H1 (cell line): ENCODE measurements around the gene MXI1.
A peak's percentile ranks its signal among the peaks of the same experiment; 100 is the strongest.

Experiments used
- ASH2L ChIP-seq: fragments of 200-600, 300-600 bp; sonication (generic); IDR thresholded peaks from one replicate; pipeline ENCODE4 v1.7.1; 2017; ENCODE audit warnings: low read length
- CBX8 ChIP-seq: fragments of 300-800, 300-1000 bp; sonication (generic); IDR thresholded peaks from 2 replicates; pipeline ENCODE4 v1.7.1; 2016; ENCODE audit warnings: low read depth, low read length, borderline replicate concordance
- EP300 ChIP-seq, 2 experiments: IDR thresholded peaks; 1 replicate in 1 of 2; 2 replicates in 1 of 2; pipeline ENCODE4 v1.6.1; 2011 to 2012; ENCODE audit warnings: low read depth in 2 of 2, low read length in 2 of 2, mild to moderate bottlenecking in 2 of 2, borderline replicate concordance in 1 of 2, inconsistent platforms in 1 of 2, moderate library complexity in 1 of 2
- HDAC6 ChIP-seq: IDR thresholded peaks from one replicate; pipeline ENCODE4 v1.7.1; 2012; ENCODE audit warnings: low read depth, mild to moderate bottlenecking, inconsistent platforms, low read length, moderate library complexity
- NANOG ChIP-seq: IDR thresholded peaks from 2 replicates; pipeline ENCODE4 v1.6.1; 2011; ENCODE audit warnings: low read length, low read depth, mild to moderate bottlenecking, inconsistent platforms; ENCODE audit not compliant: insufficient read depth, poor library complexity, severe bottlenecking
- POLR2A ChIP-seq, 2 experiments: IDR thresholded peaks; 1 replicate in 1 of 2; 2 replicates in 1 of 2; pipeline ENCODE4 v1.6.1; 2011; ENCODE audit warnings: low read depth in 2 of 2, low read length in 2 of 2, mild to moderate bottlenecking in 2 of 2; ENCODE audit errors: control extremely low read depth in 1 of 2
- POU5F1 ChIP-seq: IDR thresholded peaks from 2 replicates; pipeline ENCODE4 v1.6.1; 2011; ENCODE audit warnings: low read depth, mild to moderate bottlenecking, low read length, moderate library complexity
- RAD21 ChIP-seq, 2 experiments: IDR thresholded peaks in 1 of 2; conservative IDR thresholded peaks in 1 of 2; 2 replicates each; pipeline ENCODE4 v1.6.1; 2011; ENCODE audit warnings: low read depth in 2 of 2, low read length in 2 of 2, improper control_type of control experiment in 1 of 2, inconsistent platforms in 1 of 2, mild to moderate bottlenecking in 1 of 2, moderate library complexity in 1 of 2
- SRF ChIP-seq: IDR thresholded peaks from 2 replicates; pipeline ENCODE4 v1.6.1; 2011; ENCODE audit warnings: mild to moderate bottlenecking, low read depth, low read length, moderate library complexity
- TAF1 ChIP-seq: IDR thresholded peaks from 2 replicates; pipeline ENCODE4 v1.6.1; 2011; ENCODE audit warnings: mild to moderate bottlenecking, low read depth, low read length
- ZNF274 ChIP-seq: IDR thresholded peaks from 2 replicates; pipeline ENCODE4 v1.7.0; 2012; ENCODE audit warnings: low read length, borderline replicate concordance; ENCODE audit errors: extremely low read depth
- TF ChIP-seq, protein P1 (sequence below): fragments of 300-600 bp; sonication (generic); IDR thresholded peaks from 2 replicates; pipeline ENCODE4 v1.7.1; 2012; ENCODE audit warnings: low read length, moderate library complexity, mild to moderate bottlenecking, inconsistent platforms; ENCODE audit not compliant: insufficient replicate concordance
- TF ChIP-seq, protein P2 (sequence below), 3 experiments: IDR thresholded peaks; 1 replicate in 2 of 3; 2 replicates in 1 of 3; pipeline versions ENCODE4 v1.5.1 to v1.6.1; 2011; ENCODE audit warnings: low read length in 3 of 3, mild to moderate bottlenecking in 3 of 3, inconsistent platforms in 2 of 3, low read depth in 1 of 3, moderate library complexity in 1 of 3; ENCODE audit not compliant: insufficient read depth in 1 of 3; ENCODE audit errors: control extremely low read depth in 1 of 3

DNA sequence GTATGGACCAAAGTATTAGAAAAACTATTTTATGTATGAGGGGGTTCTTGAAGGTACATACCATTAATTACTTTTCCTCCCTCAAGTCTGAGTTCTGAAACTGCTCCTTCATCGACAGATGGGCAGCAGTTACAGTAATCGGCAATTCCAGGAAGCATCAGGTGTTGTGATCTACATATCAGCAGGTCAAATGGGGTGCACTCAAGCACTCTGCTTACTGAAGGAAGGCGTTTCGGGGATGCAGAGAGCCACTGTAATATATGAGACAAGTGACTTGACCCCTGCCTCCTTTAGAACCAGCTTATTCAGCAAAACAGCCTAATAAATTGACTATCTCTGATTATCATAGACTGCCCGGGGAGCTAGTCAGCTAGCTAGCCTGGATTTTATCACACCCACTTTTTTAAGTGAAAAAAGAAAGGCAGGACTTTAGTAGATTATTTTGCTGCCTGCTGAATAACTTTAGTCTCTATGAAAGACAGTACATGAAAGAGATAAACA is 93.1 kb downstream of the MXI1 start:
- TF ChIP-seq, protein P1, sequence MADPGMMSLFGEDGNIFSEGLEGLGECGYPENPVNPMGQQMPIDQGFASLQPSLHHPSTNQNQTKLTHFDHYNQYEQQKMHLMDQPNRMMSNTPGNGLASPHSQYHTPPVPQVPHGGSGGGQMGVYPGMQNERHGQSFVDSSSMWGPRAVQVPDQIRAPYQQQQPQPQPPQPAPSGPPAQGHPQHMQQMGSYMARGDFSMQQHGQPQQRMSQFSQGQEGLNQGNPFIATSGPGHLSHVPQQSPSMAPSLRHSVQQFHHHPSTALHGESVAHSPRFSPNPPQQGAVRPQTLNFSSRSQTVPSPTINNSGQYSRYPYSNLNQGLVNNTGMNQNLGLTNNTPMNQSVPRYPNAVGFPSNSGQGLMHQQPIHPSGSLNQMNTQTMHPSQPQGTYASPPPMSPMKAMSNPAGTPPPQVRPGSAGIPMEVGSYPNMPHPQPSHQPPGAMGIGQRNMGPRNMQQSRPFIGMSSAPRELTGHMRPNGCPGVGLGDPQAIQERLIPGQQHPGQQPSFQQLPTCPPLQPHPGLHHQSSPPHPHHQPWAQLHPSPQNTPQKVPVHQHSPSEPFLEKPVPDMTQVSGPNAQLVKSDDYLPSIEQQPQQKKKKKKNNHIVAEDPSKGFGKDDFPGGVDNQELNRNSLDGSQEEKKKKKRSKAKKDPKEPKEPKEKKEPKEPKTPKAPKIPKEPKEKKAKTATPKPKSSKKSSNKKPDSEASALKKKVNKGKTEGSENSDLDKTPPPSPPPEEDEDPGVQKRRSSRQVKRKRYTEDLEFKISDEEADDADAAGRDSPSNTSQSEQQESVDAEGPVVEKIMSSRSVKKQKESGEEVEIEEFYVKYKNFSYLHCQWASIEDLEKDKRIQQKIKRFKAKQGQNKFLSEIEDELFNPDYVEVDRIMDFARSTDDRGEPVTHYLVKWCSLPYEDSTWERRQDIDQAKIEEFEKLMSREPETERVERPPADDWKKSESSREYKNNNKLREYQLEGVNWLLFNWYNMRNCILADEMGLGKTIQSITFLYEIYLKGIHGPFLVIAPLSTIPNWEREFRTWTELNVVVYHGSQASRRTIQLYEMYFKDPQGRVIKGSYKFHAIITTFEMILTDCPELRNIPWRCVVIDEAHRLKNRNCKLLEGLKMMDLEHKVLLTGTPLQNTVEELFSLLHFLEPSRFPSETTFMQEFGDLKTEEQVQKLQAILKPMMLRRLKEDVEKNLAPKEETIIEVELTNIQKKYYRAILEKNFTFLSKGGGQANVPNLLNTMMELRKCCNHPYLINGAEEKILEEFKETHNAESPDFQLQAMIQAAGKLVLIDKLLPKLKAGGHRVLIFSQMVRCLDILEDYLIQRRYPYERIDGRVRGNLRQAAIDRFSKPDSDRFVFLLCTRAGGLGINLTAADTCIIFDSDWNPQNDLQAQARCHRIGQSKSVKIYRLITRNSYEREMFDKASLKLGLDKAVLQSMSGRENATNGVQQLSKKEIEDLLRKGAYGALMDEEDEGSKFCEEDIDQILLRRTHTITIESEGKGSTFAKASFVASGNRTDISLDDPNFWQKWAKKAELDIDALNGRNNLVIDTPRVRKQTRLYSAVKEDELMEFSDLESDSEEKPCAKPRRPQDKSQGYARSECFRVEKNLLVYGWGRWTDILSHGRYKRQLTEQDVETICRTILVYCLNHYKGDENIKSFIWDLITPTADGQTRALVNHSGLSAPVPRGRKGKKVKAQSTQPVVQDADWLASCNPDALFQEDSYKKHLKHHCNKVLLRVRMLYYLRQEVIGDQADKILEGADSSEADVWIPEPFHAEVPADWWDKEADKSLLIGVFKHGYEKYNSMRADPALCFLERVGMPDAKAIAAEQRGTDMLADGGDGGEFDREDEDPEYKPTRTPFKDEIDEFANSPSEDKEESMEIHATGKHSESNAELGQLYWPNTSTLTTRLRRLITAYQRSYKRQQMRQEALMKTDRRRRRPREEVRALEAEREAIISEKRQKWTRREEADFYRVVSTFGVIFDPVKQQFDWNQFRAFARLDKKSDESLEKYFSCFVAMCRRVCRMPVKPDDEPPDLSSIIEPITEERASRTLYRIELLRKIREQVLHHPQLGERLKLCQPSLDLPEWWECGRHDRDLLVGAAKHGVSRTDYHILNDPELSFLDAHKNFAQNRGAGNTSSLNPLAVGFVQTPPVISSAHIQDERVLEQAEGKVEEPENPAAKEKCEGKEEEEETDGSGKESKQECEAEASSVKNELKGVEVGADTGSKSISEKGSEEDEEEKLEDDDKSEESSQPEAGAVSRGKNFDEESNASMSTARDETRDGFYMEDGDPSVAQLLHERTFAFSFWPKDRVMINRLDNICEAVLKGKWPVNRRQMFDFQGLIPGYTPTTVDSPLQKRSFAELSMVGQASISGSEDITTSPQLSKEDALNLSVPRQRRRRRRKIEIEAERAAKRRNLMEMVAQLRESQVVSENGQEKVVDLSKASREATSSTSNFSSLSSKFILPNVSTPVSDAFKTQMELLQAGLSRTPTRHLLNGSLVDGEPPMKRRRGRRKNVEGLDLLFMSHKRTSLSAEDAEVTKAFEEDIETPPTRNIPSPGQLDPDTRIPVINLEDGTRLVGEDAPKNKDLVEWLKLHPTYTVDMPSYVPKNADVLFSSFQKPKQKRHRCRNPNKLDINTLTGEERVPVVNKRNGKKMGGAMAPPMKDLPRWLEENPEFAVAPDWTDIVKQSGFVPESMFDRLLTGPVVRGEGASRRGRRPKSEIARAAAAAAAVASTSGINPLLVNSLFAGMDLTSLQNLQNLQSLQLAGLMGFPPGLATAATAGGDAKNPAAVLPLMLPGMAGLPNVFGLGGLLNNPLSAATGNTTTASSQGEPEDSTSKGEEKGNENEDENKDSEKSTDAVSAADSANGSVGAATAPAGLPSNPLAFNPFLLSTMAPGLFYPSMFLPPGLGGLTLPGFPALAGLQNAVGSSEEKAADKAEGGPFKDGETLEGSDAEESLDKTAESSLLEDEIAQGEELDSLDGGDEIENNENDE: no peak
- no peak for TF ChIP-seq CBX8
- no peak for TF ChIP-seq NANOG
- no peak for TF ChIP-seq HDAC6
- TF ChIP-seq, protein P2, sequence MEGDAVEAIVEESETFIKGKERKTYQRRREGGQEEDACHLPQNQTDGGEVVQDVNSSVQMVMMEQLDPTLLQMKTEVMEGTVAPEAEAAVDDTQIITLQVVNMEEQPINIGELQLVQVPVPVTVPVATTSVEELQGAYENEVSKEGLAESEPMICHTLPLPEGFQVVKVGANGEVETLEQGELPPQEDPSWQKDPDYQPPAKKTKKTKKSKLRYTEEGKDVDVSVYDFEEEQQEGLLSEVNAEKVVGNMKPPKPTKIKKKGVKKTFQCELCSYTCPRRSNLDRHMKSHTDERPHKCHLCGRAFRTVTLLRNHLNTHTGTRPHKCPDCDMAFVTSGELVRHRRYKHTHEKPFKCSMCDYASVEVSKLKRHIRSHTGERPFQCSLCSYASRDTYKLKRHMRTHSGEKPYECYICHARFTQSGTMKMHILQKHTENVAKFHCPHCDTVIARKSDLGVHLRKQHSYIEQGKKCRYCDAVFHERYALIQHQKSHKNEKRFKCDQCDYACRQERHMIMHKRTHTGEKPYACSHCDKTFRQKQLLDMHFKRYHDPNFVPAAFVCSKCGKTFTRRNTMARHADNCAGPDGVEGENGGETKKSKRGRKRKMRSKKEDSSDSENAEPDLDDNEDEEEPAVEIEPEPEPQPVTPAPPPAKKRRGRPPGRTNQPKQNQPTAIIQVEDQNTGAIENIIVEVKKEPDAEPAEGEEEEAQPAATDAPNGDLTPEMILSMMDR (IDR thresholded peaks at IDR 0.05; ENCODE audit: control extremely low read depth in 1 of 3, insufficient read depth in 1 of 3, low read depth in 1 of 3, low read length in 3 of 3): no peak
- TF ChIP-seq POLR2A (IDR thresholded peaks at IDR 0.05; ENCODE audit: control extremely low read depth in 1 of 2, low read depth in 2 of 2, low read length in 2 of 2): 0 out of 3 replicates have a peak, but pooled peaks of 1 of the 2 experiments have one; percentile 9
- no peak for TF ChIP-seq RAD21 (IDR thresholded peaks at IDR 0.05 in 1 of 2, conservative IDR thresholded peaks at IDR 0.05 in 1 of 2; ENCODE audit: low read depth in 2 of 2, low read length in 2 of 2)
- TF ChIP-seq EP300 (IDR thresholded peaks at IDR 0.05; ENCODE audit: borderline replicate concordance in 1 of 2, low read depth in 2 of 2, low read length in 2 of 2): no peak
- TF ChIP-seq ASH2L: no peak
- TF ChIP-seq SRF: no peak
- no peak for TF ChIP-seq POU5F1
- TF ChIP-seq ZNF274: no peak
- TF ChIP-seq TAF1: no peak
